IPS DF 6.9 (cell line): ENCODE results near the gene CHRM2.

Experiments
- DNase-seq: peaks from one replicate; pipeline ENCODE4 v3.0.0-alpha.2; 2013; ENCODE audit warnings: low read depth, low spot score
- H3K27ac ChIP-seq: one replicate; pipeline ENCODE4 v1.5.1; 2013; ENCODE audit warnings: low read length, control low read depth
- H3K27me3 ChIP-seq: 2 replicates; pipeline ENCODE4 v1.6.1; 2013; ENCODE audit warnings: mild to moderate bottlenecking, low read length; ENCODE audit not compliant: control insufficient read depth, insufficient read depth
- H3K36me3 ChIP-seq: 2 replicates; pipeline ENCODE4 v1.6.1; 2013; ENCODE audit warnings: low read length; ENCODE audit not compliant: control insufficient read depth, insufficient read depth
- H3K4me1 ChIP-seq: 2 replicates; pipeline ENCODE4 v1.6.1; 2013; ENCODE audit warnings: low read length; ENCODE audit not compliant: control insufficient read depth, insufficient read depth
- H3K4me3 ChIP-seq: 2 replicates; pipeline ENCODE4 v1.5.1; 2013; ENCODE audit warnings: mild to moderate bottlenecking, low read length
- H3K9me3 ChIP-seq: 2 replicates; pipeline ENCODE4 v1.6.1; 2013; ENCODE audit warnings: low read length, inconsistent platforms; ENCODE audit not compliant: control insufficient read depth, insufficient read depth
- WGBS: extraction: QIAGEN DNeasy Blood & Tissue Kit; methylation state at CpG from one replicate; pipeline ENCODE4 v1.1.7; 2013; ENCODE audit warnings: mixed read lengths, missing lambda C conversion rate; ENCODE audit not compliant: insufficient read length, insufficient coverage; 5-methylcytosine and 5-hydroxymethylcytosine counted together

Gene CHRM2

DNA sequence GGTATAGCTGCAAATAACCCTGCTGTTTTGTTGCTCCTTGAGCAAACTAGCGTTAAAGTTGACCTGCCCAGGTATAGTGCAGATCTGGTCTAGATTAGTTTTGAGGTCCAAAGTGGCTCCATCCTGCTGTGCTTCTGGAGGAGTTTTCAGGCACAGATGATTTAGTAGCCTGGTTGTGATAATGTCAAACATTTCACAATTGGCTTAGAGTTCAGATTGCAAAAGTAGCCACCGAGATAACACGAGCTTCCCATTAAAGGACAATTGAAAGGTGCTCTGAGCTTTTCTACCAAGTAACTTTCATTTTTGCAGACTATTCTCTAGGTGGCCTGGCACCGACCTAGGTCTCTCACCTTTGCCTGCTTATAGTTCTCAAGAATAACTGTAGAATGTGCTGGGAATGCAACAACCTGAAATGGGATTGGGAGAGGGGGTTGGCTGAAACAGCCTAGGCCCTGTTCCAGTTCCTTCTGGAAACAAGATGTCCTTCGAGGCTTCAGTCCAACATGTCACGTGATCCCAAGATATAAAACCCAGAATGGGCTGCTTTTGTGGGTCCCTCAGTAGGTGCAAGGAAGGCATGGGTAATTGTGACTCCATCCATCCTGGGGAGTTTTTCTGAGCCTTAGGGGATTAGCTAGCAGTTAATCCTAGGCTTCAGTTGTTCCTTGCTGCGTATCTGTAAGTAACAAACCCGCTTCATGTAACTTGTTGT, 201.0 kb downstream of the CHRM2 start:
- Histone ChIP-seq H3K27ac (no peak overlapping the region), H3K4me1 (no peaks in the 10 kb centered on the region), H3K27me3 (no peaks in the 10 kb centered on the region), H3K36me3 (no peaks in the 10 kb centered on the region), H3K9me3 (no peaks in the 10 kb centered on the region), H3K4me3 (no peak overlapping the region)
- no peak for DNase-seq
- no CpG with 5 or more reads among the region's 8 CpGs for WGBS
